ENCODE data around the gene OR51D1.

Gene OR51D1, protein sequence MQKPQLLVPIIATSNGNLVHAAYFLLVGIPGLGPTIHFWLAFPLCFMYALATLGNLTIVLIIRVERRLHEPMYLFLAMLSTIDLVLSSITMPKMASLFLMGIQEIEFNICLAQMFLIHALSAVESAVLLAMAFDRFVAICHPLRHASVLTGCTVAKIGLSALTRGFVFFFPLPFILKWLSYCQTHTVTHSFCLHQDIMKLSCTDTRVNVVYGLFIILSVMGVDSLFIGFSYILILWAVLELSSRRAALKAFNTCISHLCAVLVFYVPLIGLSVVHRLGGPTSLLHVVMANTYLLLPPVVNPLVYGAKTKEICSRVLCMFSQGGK

DNA sequence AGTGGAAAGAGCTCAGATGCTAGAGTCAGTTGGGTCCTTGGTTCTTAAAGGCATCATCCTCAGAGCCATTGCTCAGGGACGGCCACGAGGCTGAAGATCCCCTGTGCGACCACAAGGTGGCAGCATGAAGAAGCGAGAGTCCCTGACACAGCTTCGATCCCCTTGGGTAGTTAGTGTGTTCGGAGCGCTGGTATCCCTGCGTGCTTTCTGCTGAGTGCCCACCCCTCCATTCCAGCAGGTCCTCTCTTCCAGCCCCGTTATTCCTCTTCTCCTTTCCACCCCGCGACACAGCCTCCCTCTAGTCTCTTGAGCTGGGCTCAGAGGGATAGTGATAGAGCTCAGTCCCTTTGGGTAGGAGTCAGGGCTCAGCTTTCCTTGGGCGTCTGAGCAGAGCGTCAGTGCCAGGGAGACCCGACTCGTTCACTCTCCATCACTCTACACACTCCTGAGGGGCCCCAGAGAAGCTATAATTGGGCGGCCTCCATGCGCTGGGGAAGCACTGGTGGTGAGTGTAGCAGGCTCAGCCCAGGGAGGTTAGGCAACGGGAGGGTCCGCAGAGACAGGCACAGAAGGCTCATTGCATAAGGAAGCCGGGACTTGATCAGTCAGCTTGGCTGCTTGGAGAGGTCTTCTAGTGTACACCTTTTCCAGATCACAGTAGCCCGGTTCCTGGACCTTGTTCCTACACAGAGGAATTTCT is at the start of gene OR51D1:
OR51D1 (plus strand) TSS at position 516 of the 700 bp plus-strand sequence. CDS start 2,314 bp downstream, outside the sequence.
- peak; percentile 68 for DNase-seq

DNA sequence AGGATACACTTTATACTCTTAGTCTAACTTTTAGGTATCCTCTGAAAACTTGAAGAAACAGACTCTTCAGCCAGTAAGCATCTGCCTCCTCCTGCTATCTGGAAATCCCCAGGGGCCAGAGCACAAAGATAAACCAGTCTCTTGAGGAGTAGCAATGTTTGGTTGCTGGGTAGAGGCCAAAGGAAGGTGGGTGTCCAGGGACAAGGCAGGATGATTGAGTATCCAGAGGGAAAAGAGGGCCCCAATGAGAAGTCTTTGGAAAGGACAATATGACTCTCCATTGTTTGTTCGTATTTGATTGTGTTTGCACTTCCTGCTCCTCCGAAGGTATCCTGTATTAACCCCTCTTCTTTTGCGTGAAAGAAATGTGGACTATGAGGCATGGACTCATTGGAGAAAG is 48.3 kb upstream of the OR51D1 start:
- no peak for DNase-seq

DNA sequence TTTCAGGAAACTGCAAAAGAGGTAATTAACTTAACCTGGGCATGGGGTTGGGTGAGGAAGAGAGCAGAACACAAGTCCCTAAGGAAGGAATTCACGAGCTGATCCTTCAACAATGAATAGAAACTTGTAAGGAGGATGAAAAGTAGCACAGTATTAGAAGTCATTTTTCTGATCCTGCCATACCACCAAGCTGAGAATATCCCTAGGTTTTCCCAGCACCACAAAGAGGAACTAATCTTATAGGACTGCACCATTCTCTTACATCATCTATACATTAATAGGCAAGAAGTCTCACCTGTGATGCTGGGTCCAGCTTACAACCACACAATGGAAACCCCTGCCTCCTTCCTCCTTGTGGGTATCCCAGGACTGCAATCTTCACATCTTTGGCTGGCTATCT is 43.5 kb upstream of the OR51D1 start, which contains the start of gene OR52I1:
OR52I1 (plus strand) TSS at position 301 of the 400 bp plus-strand sequence; CDS start at position 301, 0 bp downstream.
- DNase-seq: no peak

DNA sequence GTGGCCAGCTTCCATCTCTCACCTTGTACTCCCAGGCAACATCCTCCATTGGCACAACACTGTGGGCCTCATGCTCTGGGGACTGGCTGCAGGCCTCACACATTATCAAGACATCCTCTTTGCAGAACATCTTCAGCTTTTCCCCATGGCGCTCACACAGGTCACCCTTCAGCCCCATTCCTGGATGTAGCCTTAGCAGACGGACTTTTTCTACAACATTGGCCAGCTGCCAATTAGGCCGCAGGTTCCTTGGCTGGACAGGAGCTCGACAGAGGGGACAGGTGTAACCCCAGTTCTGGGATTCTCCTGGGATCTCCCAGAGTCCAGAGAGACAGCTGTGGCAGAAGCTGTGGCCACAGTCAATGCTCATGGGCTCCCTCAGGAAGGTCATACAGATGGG is 32.2 kb upstream of the OR51D1 start:
- no peak for DNase-seq

DNA sequence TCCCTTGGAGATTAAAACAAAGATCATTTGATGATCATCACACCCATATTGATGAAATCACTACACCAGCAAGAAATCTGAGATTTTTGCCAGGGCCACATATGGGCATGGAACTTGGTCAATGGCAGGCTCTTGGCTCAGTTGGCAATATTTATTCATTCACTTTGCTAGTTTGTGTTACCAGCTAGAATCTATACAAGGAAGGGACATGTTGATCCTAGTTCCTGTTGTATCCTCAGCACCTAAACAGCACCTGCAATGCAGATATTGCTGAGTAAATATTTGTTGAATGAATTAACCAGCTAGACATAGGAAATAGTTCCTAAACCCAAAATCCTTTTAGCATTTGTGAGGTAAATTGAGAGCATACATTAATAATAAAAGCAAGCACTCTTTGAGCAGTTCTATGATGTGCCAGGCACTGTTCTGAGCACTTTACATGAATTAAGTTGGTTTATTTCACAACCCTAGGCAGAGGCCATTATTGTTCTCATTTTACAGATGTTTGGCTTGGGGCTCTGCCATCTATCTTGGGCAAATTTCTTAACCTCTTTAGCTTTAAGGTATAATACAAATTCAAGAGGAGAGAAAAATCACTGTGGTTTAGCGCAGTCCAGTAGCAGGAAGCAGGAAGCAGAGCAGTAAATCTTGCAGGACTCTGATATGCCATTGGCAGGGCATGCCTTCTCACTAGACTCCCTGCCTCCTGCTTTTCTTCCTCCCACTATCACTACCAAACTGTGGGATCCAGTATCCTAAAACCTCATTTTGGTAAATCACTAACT is 30.9 kb upstream of the OR51D1 start:
- DNase-seq: no peak

DNA sequence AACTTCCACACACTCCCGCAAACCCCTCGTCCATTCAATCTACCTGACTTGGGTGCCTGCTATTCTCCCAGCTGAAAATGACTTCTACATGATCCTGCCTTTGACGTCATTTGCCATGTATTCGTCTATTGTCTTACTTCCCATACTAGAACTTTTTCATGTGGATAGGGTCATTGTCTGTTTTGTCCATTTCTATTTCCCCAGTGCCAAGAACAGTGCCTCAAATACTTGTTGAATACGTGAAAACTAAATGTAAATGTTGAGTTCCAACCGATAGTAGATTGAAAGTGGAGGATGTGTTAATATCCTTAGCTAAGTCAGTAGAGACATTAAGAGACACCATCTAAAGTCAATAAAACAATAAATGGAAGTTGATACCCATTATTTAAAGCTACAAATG is 30.2 kb upstream of the OR51D1 start:
- DNase-seq: no peak

DNA sequence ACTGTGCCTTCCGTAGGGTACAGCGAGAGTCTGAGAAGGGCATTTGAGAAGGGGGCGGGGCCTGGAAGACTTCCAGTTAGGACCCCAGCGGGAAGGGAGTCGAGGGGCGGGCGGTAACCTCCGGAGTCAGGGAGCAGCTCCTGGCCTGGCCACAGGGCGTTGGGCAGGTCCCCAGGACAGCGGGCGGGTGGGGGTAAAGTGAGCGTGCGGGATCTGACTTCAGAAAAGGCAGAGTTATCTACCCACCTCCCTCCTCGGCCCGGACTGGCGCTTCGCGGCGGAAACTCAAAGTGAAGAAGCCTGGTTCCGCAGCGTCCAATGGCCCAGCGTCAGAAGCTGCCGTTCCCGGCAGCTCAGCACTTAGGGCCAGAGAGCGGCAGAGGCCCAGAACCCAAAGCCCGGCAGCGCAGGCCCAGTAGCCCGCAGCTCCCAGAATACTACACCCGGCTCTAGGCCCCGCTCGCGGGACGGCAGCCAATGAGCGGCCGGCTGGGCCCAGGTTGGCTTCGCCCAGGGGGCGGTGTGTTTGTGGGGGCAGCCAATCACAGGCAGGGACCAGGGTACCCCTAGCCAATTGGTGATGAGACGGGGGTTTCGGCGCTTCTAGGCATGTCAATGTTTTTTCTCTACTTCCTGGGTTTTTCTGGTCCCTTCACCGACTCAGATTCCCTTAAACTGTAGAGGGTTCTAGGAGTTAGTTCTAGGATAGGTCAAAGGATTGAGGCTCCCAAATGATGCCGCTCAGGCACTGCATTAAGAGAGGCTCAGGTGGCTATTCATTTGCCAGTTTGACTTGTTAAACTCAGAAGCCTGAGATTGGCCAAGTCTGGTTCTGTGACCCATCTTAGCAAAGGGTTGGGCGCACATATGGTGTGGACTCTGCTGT is 29.3 kb upstream of the OR51D1 start, which contains the start of gene TRIM68:
TRIM68 (minus strand) TSS at position 451 of the 886 bp plus-strand sequence. CDS start 2,727 bp downstream, outside the sequence.
- peak; percentile 95 for DNase-seq

DNA sequence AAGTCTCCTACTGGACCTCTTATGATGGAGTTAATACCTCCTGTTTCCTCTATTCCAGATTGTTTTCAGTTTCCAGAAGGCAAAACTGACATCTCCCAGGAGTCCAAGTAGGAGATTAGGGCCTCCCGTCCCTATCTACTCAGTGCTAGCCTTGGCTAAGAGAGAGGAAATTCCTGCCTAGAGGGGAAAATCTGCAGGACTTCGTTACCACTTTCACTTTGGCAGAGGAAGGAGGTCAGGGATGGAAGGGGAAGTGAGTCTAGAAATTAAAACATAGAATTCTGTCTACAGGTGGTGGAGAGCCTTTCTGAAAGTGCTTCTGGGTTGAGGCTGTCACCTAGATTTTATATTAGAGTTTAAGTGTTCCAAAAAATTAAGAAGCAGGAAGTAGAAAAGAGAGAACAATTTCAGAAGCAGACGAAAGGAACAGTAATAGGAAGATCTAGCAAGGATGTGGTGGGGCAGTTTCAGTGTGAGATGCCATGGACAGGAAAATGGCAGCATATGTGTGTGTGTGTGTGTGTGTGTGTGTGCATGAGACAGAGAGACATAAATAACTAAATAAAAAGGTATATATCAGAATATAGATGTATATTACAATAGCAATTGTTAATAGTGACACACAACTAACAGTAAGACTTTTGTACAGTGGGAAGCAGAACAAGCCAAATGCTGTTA is 26.9 kb upstream of the OR51D1 start:
- peak; percentile 25 for DNase-seq

DNA sequence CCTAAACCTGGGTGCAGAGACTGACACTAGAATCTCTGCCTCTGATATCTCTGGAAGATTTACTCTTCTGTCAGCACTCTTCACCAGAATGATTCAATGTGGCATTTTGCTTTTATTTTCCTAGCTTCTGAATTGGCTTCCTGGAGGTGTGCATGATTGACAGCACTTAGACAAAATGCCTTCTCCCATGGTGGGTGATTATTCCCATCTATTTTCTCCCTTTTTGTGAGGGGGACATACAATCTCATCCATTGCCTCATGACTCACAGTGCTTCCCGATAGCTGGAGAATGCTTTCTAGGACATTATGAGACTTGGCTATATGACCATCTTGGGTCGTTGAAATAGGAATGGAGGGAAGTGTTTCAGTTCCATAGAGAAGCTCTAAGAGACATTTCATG is 25.3 kb upstream of the OR51D1 start:
- no peak for DNase-seq

DNA sequence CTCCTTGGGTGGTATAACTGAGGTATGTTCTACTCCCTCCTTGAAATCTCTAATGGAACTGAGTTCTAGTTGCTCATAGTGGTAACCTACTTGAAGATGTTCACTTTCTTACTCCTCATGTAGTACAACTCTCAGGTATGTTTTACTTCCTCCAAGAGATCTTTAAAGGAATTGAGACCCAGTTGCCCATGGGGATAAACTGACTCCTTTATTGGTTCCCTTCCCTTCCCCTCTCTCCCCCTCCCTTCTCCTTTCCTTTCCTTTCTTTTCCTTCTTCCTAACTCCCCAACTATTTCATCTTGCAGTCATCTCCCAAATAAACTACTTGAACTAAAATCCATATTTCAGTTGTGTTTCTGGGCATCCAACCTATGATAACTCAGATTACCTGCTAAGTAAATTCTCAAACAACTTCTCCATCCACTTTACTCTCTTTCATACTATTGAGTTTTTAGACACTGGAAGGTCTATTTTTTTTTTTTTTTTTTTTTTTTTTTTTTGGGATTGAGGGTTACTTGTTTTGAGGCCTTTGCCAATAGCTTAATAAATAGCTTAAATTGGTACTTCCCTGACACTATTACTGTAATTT is 21.3 kb upstream of the OR51D1 start:
- DNase-seq: no peak

DNA sequence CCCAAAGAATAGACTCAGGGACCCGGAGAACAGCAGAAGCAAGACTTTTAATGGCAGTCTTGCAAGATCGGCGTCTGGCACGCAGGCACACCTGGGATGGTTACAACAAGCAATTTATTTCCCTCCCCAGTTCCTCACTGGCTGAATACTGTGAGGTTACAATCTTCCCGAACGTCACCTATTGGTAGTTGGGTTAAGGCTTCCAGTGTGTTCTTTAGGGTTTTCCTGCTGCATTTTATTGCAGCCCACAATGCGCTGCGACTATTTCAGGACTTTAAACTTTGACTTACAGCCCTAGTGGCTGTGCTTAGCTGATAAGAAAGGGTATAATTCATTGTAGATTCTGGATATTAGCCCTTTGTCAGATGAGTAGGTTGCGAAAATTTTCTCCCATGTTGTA is 17.8 kb upstream of the OR51D1 start:
- no peak for DNase-seq

DNA sequence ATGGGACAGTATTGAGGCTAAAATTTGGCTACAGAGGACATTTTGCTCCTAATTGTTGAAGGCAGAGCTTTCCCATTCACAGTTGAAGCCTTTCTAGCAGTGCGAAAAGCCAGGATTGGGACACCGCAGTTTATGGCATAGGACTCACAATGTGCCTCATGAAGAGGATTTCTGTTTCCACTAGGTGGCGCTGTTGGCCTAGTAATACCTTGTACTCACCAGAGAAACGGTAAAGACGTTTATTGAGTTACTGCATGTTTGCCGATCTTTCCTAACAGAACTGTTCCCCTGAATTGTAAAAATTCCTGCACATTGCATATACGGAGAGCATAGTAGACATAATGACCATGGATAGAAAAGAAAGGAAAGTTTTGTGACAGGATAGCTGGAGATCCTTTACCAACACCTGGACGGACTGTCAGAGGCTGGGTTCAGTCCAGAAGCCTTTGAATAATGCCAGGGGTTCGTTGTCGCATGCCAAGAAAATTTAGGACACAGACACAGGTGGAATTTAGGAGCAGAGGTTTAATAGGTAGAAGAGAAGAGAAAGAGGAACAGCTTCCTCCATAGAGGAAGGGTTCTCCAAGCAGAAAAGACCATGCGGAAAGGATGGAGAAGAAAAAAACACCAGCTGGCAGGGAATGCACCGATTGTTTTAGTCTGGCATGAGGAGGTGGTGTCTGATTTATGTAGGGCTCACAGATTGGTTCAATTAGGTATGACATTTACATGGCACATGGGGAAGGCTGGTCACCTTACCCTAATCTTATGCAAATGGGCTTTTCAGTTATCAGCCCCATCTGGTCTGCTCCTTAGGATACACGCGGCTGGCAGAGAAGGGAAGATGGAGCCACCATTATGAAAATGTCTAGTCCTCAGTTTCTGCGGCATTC is 10.8 kb upstream of the OR51D1 start:
- peak; percentile 24 for DNase-seq

DNA sequence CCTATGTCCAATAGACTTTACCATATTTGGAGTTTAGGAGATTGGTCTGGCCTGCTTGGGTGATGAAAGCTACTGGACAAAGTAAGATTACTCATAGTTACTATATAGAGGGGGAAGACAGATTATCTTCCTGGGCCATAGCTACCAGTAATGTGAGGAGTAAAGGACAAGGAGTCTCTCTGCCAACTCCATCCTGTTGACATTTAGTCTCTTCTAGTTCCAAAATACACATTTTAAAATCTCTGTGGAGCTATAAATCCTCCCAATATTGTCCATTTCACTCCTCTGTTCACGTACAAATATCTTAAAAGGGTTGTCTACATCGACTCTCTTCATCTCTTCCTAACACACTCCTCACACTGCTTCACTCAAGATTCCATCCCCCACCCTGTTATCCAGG is 1.1 kb upstream of the OR51D1 start:
- DNase-seq: no peak

DNA sequence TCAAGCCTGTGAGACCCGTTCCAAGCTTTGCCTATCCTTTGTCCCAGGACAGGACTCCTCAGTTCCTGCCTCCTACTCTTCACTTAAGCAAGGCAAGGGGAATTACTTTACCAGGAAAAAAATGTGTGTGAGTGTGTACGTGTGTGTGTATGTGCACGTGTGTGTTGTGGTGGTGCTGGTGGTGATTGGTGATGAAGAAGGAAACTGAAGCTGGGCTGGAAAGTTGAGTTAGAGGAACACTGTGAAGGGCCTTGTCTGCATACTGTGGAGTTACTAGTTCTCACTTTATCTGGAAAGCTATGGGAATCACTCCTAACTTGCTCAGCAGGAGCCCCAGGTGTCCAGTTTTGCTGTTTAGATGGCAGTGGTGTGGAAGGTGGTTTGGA is 378 bp downstream of the OR51D1 start:
- no peak for DNase-seq

DNA sequence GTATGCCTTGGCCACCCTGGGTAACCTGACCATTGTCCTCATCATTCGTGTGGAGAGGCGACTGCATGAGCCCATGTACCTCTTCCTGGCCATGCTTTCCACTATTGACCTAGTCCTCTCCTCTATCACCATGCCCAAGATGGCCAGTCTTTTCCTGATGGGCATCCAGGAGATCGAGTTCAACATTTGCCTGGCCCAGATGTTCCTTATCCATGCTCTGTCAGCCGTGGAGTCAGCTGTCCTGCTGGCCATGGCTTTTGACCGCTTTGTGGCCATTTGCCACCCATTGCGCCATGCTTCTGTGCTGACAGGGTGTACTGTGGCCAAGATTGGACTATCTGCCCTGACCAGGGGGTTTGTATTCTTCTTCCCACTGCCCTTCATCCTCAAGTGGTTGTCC is 2.7 kb downstream of the OR51D1 start:
- no peak for DNase-seq

DNA sequence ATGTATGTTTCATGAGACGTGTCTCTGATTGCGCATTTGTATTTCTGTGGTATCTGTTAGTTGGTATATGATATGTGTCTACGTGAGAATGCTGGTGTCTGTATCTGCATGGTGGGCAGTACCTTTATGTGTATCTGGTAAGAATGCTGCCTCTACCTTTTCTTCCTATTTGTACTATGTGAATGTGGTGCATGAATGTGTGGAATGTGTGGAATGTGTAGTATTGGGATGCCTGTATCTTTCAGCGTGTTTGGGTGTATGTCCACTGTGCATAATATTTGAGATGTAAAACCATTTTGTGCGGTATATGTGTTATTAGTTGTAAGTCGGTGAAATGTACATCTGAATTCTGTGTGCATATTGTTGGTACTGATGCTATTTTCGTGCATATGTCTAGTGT is 4.2 kb downstream of the OR51D1 start:
- no peak for DNase-seq

DNA sequence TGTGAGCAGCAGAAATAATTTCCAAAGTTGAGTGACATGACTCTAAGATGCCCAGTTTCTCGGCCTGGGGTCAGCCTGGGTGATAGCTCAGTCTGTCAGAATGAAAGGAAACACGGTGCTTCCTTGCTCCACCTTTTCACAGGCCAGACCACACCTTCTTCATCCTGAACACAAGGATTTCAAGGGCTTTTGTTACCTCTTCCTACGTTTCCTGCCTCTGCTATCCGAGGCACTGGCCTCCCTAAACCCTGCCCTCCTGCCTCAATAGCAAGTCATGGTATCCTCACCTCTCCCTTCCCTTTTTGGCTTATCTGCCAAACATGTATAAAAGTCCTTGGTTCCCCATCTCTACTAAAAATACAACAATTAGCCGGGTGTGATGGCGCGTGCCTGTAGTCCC is 4.8 kb downstream of the OR51D1 start:
- DNase-seq: no peak

DNA sequence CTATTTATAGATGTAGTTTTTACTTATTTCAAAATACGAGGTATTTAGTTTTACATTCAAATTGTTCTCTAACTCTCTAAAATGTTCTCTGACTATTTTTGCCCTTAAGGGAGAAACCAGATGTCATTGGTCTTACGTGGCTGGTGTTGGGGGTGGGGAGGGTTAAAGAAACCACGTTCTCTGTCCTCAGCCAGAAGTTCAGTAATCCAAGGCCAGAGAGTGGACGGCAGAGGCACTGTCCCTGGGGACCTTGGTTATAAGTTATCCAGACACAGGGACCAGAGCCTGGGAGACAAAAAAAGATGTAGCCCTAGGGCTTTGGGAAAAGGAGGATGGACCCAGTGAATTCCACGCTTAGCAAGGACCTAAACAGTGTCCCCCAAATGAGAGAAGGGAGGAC is 5.8 kb downstream of the OR51D1 start:
- DNase-seq: no peak

DNA sequence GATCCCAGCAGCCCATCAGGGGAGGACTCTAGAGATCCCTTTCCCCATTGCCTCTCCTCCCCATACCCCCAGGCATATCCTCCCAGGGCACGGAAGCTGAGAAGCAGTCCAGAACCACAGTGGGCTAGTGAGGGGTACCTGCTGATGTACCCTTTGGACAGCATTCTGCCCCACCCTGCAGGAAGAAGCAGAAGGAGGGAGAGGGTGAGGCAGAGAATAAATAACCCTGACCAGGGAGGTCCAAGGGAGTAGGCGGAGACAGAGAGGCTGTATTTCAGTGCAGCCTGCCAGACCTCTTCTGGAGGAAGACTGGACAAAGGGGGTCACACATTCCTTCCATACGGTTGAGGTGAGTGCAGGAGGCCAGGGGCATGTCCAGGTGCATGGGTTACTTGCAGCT is 6.4 kb downstream of the OR51D1 start, which contains the start of gene OR51E1:
OR51E1 (plus strand) TSS at position 301 of the 400 bp plus-strand sequence. CDS start 8,545 bp downstream, outside the sequence.
- no peak for DNase-seq

DNA sequence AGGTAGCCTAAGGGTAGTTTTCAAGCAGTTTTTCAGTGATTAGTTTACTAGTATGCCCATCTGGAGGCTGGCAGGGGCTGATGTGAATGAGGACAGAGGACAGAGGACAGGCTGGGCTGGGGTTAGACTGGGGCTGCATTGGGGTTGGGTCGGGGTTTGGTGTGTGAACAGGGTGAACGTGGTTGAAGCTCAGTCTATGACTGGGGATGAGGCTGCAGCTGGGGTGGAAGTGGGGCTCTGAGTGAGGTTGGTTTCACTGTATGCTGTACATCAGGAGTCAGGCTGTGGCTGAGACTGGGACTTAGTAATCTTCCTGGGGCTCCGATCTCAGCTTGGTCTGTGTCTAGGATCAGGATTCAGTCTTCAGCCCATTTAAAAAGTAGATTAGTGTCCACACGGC is 7.0 kb downstream of the OR51D1 start:
- DNase-seq: no peak
